Fibroblast of skin of left biceps (primary cell): Measurements from ENCODE around the gene UNC5B.

Experiments
- DNase-seq, 2 experiments: peaks; one replicate each; pipeline ENCODE4 v3.0.0-alpha.2; 2013; ENCODE audit warnings: low read depth in 2 of 2

The UNC5B gene

DNA sequence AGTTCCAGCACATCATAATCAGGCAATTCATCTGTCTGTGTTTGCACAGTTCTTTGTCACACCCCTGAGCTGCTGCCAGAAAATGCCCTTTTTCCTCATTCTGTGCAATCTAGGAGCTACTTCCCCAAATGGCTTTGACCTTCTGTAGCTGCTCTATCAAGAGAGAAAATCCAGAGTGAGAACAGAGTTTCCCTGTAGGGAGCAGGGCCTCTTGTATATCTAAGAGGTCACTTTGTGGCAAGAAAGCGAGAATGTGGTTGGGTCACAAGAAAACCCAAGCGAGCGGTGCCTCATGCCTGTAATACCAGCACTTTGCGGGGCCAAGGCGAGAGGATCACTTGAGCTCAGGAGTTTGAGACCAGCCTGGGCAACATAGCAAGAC lies 131.0 kb downstream of the UNC5B start:
- no peak for DNase-seq

DNA sequence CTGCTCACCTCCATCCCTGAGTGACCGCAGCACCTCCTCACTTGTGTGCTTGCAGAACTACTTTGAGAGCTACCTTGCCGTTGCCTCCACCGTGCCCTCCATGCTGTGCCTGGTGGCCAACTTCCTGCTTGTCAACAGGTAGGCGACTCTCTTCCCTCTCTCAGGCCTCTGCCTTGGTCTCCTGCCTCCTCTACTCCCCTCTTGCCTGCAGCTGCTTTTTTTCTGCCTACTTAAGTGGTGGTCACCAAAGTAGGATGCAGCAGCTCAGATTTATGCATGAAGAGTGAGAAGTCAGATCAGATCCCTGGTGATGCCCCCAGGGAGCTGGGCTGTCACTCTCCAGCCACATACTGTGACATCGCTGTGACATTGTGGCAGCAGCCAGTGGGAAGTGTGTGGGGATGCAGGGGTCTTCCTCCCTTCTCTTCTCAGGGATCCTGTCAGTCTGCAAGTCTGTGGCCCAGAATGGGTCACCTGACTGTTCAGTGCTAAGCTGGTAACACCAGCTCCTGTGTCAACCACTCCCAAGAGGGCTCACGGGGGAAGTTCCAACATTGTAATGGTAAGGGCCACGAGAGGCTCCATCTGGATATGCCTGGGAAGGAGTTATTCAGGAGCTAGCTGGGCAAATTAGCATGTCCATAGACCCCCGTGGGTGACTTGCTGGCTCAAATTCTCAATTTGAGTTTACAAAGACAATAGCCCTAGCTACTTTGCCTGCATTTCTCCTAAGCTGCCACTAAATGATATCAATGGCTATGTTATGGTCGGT lies 132.0 kb downstream of the UNC5B start:
- DNase-seq = no peak

DNA sequence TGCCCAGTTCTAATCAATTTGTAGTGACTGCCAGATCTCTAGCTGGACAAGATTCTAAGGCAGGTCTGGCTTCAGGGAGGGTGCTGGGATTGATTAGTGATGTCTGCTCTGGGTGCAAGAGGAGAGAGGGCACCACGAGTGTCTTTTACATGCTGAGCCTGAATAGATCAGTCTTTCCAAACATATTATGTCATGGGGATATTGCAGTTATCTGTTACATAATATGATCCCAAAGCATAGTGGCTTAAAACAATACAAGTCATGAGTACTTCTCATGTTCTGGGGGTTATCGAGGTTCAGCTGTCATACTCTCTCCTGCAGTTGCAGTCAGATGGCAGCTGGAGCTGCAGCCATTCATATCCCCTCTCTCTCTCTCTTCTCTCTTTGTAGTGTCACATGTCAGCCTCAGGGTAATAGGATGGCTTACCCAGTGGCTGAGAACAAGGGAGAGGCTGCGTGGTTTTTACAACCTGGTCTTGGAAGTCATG lies 132.7 kb downstream of the UNC5B start:
- no peak for DNase-seq

DNA sequence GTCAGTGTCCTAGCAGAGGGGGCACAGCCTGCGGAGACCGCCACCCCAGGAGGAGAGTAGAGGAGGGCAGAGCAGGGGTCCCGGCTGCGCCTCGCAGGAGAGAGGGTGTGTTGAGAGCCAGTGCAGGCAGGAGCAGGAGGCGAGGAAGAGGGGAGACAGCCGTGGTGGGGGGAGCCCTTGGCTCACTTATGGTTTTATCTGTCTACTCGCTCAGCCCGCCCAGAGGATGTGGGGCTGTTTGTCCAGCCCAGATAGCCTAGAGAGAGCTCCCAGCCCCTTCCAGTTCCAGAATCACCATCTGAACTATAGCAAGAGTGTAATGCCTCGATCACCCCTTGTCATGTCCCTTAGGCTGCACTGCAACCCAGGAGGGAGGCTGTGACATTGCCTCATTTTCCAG lies 133.3 kb downstream of the UNC5B start:
- no peak for DNase-seq

DNA sequence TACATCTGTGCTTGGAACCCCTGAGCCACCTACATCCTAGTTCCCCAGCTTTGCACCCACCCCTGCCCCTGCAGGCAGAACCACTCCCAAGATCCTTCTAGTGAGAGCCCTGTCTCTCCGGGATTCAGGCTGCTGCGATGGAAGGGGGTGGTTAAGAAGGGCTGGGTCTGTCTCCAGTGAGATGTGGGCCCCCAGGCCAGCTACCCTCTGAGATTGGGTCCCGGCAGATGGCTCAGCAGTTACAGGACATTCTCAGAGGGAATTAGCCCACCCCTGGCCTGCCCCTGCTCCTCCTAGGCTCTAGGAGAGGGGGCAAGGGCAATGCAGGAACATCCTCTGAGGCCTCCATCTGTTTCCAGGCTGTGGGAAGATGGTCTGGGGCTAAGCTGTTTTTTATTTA lies 134.4 kb downstream of the UNC5B start:
- no peak for DNase-seq

DNA sequence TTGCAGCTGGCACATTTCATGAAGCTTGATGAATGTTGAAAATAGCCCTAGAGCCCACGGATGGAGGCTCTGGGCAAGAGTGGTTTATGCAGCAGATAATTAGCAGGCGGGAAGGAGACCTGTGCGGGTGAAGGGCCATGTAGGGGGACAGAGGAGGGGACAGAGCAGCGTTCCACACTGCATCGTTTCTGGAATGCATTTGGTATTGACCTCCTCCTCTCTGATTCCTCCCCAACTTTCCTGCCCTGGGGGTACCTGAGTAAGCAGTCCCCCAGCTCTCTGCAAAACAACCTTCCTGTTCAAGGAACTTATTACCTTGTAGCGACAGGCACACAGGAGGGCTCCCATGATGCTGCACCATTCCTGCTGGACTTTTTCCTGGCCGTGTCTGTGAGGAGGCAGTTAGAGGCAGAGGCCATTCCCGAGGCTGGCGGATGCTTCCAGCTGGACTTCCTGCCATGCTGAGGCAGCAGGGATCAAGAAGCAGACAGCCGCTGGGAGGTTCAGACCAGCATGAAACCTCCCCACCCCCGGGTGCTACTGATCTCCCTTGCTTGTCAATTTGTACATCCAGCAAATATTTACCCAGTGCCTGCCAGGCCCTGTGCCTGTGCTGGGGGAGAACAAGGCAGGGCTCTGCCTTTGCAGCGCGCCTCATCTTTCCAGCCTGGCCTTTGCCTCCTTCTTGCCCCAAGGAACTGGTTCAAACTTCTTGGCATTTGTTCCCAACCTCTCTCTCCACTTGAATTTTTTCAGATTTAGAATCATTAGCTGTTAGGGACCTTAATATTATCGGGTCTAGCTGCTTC lies 135.4 kb downstream of the UNC5B start:
- no peak for DNase-seq

DNA sequence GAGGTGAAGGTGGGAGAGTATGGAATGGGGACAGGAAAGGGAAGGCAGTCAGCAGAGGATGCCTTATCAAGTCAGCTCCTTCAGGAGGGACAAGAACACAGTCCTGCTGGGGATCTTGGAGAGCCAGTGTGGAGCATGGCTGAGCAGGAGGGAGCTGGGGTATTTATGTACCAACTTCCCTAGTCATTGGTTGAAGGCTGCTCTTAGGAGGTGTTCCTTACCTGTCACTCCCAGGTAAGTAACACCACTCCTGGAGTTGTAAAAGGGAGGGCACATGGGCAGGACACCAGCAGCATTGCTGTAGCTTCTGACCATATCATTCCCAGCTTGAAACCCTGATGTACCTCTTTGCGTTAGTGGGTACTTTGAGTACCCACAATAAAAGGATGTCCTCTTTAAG lies 136.5 kb downstream of the UNC5B start:
- DNase-seq = no peak

DNA sequence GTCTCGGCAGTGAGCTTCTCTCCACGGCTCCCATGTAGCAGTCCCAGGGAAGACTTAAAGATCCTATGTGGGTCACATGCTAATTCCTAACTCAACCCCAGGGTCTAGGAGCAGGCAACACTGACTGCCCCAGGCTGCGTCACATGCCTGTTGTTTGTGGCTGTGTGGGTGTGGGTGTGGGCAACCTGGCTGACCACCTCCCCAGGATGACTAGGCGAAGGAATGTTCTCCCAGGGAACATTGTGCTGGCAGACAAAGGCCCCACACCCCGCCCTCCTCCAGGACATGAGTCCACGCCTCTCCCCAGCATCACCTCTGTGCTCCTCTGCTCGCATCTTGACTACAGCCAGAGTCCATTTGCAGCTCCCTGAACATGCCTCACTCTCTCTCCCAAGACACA lies 137.0 kb downstream of the UNC5B start:
- no peak for DNase-seq

DNA sequence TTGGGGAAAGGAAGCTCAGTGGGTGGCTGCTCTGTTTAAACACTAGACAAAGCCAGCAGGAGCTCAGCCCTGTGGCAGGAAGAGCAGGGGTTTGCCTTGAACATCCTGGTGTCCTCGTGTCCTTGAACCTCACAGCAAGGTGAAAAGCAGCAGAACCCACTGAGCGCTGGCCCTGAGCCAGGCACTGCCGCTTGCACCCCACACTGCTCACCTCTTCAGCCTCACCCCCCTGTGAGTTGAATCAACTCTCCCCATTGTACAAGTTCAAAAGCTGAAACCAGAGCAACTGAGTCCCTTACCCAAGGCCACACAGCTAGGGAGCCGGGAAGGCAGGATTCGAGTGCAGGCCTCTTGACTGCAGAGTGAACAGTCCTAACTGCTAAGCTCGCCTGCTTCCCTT lies 138.7 kb downstream of the UNC5B start:
- no peak for DNase-seq

DNA sequence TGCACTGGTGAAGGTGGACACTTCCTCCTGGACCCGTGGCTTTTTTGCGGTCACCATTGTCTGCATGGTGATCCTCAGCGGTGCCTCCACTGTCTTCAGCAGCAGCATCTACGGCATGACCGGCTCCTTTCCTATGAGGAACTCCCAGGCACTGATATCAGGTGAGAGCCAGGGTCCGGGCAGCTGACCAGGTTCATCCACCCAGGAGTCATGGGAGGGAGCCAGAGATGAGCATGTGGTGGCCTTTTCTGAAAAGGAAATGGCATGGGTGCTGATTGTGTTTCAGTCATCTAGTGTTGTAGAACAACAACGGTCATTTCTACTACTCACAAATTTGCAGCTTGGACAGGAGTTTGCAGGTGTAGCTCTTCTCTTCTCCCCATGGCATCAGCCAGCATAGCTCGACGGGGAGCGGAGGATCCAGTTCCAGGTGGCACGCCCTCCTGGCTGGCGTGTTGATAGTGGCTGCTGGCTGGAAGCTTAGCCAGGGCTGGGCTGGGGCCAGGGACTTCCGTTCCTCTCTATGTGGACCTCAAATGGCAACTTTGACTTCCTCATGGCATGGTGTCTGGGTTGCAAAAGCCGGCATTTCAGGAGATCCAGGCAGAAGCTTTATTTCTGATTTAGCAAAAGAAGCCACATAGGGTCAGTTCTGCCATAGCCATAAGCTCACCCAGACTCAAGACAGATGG lies 139.4 kb downstream of the UNC5B start:
- no peak for DNase-seq
